D721Med (cell line): Measurements from ENCODE around the gene SEC24B.

ENCODE experiments used
- DNase-seq: peaks from one replicate; pipeline ENCODE4 v3.0.0; 2011; ENCODE audit warnings: low spot score; ENCODE audit not compliant: insufficient read length
- FAIRE-seq: peaks from 2 replicates; lab custom pipeline; 2011; peaks lifted over from hg19 to GRCh38; lab: Jason Lieb, UNC
- TF ChIP-seq, protein P1 (sequence below): IDR thresholded peaks from 2 replicates; pipeline ENCODE4 v1.5.1; 2012; ENCODE audit warnings: mild to moderate bottlenecking, control low read depth; ENCODE audit not compliant: insufficient read depth; ENCODE audit errors: missing control alignments

Gene SEC24B

DNA sequence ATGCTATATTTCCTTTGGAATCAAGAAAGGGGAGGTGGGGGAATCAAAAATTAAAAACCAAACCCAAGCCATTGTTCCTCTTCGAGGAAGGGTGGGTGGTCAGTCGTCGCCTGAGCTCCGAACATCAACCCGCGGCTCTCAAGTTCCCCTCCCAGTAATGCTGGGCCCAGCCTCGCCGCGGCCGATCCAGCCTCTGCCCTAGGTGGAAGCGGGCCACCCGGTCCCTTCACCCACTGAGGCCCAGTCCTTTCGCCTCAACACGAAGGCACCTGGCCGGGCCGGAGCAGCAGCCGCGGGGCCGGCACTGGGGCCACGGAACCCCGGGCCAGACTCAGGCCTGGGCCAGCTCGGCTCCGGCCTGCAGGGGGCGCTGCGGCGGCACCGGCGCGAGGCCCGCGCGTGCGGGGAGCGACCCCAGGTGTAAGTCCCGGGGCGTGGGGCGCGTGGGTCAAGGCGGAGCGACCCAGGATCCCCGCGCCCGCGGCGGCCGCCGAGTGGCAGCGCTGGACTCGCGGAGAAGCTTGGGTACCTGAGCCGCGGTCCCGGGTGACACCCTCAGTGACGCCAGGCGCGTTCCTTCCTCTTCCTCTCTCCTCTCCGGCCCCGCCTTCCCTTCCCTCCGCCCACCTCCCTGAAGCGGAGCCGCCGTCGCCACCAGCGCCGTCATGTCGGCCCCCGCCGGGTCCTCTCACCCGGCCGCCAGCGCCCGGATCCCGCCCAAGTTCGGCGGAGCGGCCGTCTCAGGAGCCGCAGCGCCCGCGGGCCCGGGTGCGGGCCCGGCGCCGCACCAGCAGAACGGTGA, at the start of gene SEC24B:
TSS of gene SEC24B (plus strand) at position 611 of the 802 bp plus-strand sequence. CDS start at position 666, 55 bp downstream.
- FAIRE-seq (no peak), DNase-seq (no peak)
- TF ChIP-seq, protein P1, sequence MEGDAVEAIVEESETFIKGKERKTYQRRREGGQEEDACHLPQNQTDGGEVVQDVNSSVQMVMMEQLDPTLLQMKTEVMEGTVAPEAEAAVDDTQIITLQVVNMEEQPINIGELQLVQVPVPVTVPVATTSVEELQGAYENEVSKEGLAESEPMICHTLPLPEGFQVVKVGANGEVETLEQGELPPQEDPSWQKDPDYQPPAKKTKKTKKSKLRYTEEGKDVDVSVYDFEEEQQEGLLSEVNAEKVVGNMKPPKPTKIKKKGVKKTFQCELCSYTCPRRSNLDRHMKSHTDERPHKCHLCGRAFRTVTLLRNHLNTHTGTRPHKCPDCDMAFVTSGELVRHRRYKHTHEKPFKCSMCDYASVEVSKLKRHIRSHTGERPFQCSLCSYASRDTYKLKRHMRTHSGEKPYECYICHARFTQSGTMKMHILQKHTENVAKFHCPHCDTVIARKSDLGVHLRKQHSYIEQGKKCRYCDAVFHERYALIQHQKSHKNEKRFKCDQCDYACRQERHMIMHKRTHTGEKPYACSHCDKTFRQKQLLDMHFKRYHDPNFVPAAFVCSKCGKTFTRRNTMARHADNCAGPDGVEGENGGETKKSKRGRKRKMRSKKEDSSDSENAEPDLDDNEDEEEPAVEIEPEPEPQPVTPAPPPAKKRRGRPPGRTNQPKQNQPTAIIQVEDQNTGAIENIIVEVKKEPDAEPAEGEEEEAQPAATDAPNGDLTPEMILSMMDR: peak; percentile 54

GRCh38 chr4:109383823-109384222, 49.8 kb upstream of the SEC24B start:
- TF ChIP-seq, protein P1: no peak
- FAIRE-seq (no peak), DNase-seq (no peak)

DNA sequence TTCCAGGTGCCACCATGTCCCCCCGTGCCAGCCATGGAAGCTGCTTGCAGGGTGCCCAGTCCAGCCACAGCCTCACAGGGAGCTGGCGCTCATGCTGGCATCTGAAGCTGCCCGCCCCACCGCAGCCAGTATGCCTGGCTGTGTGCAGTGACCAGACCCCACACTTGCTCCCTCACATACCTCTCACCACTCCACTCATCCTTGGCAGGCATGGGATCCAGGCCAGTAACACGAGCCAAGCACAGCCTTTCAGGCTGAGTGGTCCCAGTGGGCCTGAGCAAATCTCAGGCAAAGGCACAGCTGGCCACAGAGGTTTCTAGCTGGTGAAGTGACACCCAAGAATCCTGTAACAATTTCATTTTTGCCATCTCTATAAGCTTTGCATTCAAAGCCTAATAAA, 48.4 kb upstream of the SEC24B start:
- FAIRE-seq (no peak), DNase-seq (no peak)
- TF ChIP-seq, protein P1: no peak

- FAIRE-seq (no peak), DNase-seq (no peak)
- TF ChIP-seq, protein P1: no peak
Observed at GRCh38 chr4:109389369-109390114, 44.1 kb upstream of the SEC24B start.

- no peak for FAIRE-seq
- TF ChIP-seq, protein P1: no peak
Observed at GRCh38 chr4:109390115-109390768, 43.4 kb upstream of the SEC24B start.

GRCh38 chr4:109395694-109396093, 37.9 kb upstream of the SEC24B start:
- TF ChIP-seq, protein P1: no peak
- DNase-seq (no peak), FAIRE-seq (no peak)

More at GRCh38 chr4:109390115-109390768, 43.4 kb upstream of the SEC24B start:
- DNase-seq: no peak
